ENCODE measurements around the gene PDZK1IP1.

The PDZK1IP1 gene, protein sequence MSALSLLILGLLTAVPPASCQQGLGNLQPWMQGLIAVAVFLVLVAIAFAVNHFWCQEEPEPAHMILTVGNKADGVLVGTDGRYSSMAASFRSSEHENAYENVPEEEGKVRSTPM

DNA sequence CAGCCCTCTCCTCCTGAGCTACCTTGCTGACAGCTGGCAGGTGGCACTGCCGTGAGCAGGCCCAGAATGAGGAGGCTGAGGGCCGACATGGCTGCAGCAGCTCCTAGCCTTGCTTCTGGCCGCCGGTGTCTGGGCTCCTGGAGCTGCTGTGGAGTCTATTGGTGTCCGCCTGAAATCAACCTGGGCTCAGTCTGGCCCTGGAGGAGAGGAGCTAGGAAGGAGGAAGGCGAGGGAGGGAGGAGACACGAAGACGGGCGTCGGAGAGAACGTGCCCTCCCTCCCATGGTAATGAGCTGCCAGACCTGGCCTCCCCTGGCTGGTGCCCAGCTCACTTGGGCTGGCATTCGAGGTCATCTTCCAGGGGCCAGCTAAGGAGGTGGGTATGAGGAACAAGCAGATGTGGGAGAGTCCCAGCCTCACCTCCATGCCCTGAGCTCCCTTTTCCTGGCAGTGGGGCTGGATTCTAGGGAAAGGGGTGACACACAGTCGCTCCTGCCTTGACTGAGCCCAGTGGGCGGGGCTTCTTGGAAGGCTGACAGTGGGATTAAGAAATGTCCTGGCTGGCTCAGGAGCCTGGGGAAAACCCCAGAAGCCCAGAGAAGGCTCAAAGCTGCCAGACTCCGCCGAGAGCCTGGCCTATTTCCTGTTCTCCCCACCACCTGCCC is at the start of gene PDZK1IP1:
Gene PDZK1IP1 (minus strand): TSS at position 193 of the 665 bp plus-strand sequence. CDS start 104 bp downstream, at position 89.
- DNase-seq (ENCODE audit: low read depth): no peak

DNA sequence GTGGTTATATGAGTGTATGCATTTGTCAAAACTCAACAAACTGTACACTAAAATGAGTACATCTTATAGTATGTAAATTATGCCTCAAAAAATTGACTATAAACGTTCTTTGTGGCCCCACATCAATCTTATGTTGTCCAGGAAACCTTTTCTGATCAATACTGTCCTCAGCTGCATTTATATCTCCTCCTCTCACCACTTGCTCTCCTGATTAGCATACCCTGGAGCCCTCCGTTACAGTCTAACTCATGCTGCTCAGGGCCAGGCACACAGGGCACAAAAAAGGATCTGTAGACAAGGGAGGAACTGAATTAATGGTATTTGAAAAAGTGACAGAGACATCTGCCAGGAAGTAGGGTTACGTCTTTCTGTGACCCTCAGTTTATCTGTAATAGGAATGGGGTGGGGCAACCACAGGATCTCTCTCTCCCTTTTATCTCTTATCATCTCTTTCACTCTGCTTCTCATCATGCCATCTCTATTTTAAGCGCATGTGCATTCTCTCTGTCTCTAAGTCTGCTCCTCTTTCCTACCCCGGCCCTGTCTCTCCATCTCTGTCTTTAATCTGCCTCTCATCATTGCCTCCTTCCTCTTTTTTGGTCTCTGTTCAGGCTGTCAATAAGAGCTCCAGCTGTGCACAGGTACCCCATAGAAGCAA is 49.2 kb upstream of the PDZK1IP1 start:
- no peak for DNase-seq (ENCODE audit: low read depth)

DNA sequence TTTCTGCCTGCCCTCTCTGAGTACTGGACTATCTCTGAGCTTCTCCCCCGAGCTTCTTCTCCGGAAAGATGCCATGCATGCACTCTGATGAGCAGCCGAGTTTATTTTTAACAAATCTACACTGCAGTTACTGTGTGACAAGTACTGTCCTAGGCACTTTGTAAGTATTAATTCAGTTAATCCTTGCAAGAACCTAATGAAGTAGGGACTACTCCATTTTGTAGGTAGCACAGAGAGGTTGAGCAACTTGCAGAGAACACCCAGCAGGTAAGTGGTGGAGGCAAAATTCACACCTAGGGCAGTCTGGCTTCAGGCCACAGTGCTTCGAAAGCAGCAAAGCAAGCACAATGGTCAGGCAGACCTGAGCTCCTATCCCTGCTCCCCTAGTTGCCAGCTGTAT is 46.0 kb upstream of the PDZK1IP1 start:
- DNase-seq (ENCODE audit: low read depth): no peak

DNA sequence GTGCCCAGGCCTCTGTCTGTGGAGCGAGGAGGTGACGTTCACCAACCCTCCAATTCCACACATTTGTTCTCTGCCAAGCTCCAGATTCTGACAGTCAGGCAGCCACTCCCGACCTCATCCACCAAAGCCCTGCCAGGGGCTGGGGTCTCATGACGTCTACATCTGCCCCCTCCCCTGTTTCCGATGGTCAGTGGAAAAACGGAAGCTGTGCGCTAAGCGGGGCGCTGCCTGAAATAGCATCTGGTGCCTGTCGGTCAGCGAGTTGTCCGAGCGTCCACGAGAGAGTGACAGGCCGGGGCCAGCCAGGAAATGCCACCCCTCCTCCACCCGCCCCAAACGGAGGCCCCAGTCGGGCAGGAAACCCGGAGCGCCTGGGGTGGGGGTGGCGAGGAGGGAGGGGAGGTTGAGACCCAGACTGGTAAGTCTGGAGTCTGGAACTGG is 45.4 kb upstream of the PDZK1IP1 start:
- no peak for DNase-seq (ENCODE audit: low read depth)

DNA sequence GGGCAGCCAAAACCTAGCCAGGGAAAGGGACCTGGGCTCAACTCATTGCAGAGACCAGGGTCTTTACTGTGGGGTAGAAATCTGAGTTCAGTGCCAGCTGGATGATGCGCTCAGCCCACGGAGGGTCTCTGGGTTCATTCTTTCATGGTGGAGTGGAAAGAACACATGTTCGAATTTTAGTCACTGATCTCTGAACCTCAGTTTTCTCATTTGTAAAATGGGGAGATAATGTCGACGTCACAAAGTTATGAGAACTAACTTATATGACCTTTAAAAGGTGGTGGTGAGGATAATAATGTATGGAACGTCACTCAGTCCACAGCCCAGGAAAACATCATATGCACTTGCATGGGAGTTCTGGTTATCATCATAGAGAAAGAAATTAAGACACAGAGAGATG is 43.4 kb upstream of the PDZK1IP1 start:
- no peak for DNase-seq (ENCODE audit: low read depth)

DNA sequence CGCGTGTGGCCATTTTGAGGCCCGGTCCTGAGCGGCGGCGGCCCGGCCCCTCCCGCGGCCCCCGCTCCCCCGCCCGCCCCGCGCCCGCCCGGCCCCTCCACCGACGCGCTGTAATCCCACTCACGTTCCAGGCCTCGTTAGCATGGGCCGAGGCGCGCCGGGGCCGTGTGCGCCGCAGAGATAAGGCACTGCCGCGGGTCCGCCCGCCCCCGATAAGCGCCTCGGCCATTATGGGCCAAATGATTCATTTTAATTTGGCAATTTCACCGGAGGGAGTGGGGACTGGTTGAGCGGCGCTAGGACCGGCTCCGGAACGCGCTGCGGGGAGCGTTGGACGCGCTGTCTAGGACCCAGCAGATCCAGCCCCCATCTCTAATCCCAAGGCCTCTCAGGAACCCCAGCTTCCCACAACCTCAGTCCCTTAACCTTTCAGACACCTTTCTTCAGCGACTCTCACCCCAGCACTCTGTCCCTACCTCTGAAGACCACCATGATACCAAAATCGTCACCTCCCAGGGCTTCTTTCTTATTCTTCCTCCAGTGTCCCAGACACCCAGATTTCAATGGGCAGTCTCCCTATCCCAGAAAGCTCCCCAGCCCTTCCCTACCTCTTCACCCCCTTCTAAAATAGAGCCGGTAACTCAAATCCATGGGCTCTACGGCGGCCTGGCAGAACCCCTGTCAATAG is 42.5 kb upstream of the PDZK1IP1 start, which contains the start of gene TAL1:
Gene TAL1 (minus strand): TSS at position 39 of the 688 bp plus-strand sequence. CDS start 6,337 bp downstream, outside the sequence.
- DNase-seq (ENCODE audit: low read depth): no peak

DNA sequence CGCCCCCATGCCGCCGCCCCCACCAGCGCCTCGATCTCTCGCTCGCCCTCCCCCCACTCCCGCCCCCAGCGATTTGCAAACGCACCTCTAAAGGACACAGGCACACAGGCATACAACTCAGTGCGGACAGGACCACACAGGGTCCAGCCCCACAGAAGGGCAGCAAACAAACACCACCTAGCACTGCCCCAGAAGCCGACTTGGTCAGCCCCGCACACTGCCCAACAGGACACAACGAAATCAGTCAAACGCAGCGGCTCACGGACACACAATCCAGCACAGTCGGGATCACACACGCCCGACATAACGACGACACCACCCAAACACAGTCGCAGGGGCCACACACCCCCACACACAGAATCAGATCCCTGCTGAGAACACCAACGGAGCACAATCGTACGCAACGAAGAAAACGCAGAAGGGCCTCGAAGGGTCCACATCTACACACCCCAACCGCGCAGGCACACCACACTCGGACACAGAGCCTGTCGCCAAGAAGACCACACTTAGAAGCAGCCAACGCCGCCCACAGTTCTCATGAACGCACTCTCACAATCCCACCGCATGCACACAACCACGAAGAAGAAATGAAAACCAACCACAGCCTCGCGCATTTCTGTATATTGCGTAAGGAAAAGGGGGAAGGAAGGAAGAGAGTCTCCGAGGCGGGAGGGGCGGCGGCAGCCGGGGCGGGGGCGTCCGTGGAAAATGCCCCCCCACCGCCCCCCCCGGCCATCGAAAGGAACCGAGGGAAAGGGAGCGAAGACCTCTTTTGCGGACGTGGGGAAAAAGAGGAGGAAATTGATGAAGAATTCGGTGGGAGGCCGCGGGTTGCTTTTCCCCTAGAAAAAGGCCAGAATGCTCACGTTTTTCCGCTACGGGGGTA is 41.7 kb upstream of the PDZK1IP1 start:
- no peak for DNase-seq (ENCODE audit: low read depth)

DNA sequence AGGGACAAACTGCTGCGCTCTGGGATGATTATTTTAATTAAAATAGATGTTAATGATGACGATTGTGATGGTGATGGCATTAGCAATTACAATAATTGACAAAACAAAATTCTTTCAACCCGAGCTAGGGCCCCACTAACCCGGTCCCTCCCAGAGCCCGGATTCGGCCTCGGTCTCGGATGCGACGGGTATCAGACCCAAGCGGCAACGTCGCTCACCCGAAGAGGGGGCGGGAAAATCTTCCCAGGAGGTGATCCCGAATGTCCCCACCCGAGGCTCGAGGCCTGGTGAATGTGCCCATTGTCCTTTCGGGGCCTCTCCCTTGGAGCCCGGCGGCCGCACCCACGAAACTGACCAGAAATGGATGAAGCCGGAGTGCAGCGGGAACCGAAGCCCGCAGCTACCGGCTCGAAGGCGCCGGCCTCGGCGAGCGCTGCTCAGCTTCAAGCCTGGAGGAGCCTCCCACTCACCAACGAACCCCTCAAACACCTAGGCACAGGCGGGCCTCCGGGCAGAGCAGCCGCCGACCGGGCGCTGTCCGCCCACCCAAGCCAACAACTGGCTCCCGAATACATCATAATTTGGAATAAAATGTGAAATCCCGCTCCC is 41.0 kb upstream of the PDZK1IP1 start:
- no peak for DNase-seq (ENCODE audit: low read depth)

DNA sequence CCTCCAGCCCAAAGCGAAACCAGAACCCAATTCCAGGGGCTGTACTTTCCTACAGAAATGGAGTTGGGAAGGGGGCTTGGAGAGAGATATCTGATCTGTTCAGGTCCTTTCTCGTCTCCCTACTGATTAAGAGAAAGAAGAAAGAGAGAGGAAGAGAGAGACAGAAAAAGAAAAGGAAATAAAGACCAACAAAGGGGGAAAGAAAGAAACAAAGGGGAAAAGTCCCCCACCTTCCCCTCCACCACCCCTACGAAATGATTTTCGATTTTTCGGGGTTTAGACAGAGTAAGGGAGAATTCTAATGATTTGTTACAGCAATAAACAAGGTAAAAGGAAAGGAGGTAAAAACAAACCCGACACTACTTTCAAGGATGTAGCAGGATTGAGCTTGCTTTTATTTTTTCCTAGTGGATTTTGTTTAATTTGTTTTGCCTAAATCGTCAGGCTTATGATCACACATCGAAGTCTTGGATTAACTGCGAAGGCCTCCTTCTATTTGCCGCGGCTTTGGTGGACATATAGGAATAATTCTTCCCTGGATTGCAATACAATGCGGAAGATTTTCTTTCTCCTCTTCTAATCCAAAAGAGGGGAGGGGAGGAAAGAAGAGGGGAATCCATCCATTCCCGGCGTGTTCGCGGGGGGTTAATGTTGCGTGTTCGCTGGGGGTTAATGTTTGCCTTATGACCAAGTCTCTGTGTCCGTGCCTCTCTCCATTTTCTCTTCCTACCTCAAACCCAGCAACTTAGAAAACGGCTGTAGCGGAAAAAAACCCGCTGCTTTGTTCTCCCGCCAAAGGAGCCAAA is 40.3 kb upstream of the PDZK1IP1 start:
- no peak for DNase-seq (ENCODE audit: low read depth)

DNA sequence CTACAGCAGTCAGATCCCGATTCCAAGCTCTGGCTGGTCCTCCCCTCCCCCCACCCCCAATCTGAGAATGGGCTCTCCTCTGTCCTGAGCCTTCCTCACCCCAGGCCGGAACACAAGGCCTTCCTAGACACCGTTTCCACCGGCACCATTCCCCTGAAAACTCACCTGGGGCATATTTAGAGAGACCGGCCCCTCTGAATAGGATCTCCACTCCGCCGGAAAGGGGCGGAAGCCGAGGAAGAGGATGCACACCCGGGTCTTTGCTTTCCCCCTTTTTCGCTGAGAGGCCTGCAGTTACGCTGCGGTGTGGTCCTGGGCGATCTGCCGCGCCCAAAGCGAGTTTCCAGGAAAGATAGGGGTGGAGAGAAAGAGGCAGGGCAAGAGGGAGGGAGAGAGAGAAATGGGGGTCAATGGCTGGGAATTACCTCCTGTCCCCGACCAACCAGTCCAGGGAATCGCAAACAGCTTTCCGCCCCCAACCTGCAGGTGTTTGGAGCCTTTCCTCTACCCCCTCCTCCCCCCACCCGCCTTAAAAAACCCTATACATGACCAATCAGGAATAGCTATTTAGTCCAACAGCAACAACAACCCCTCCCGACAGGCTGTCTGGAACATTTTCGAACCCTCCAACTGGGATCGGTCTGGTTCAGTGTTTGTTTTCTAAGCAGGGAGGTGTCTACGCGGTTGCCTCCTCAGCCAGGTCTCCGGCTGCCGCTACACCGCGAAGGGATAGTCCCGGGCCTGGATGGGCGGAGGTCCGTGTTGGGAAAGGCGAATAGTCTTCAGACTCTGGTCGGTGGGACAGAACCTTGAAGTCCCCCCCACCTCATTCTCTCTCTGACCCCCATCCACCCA is 39.4 kb upstream of the PDZK1IP1 start:
- no peak for DNase-seq (ENCODE audit: low read depth)

DNA sequence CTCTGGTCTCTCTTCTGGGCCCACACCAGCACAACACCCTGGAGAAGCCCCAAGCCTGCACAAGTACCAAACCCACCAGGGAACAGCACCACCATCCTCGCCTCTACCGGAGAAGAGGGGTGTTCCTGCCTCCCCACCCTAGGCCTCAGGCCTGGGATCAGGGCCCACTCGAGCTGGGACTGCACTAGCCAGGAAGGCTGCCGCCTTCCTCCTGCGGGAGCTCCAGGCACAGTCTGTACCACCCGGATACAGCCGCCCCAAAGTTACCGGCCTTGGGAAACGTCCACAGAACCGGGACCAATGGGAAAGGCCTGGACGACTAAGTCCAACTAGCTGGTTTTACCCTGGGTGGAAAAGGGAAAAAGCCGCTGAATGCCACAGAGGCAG is 38.8 kb upstream of the PDZK1IP1 start:
- no peak for DNase-seq (ENCODE audit: low read depth)

DNA sequence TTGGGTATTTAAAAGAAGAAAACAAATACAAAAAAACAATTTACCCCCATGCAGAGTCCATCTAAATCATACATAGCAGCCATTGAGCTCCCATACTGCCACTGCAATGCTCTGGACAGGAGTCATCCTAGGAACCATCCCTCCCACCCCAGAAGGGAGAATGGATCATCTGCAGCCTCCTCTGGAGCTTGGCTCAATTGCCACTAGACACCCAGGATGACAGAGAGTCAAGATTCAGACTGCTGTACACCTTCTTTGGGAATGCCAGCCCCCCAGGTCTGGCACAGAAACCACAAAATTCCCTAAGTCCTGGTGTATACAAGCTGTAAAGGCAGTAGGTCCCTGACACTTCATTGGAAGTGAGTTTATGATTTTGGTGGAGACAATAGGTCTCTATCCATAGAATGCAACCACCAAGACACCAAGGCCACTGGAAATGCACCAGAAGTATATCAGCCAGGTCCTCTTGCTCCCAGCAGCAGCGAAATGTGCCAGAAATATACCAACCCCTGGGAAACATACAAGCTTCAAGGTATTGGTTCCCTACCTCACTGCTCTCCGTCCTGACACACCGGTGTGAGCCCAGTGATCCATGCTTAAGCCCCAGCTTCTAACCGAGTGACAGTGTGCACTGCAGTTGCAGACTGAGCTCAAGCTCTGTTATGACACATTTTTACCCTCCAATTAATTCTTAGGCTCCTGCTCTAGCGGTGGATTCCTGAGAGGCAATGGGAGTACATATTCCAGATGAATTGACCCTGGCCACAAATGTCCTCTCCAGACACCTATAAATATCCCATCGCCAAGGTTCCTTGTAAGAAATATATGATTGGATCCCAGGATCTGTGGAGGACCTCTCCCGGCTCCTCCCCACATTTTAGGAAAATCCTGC is 37.8 kb upstream of the PDZK1IP1 start:
- DNase-seq (ENCODE audit: low read depth): no peak

DNA sequence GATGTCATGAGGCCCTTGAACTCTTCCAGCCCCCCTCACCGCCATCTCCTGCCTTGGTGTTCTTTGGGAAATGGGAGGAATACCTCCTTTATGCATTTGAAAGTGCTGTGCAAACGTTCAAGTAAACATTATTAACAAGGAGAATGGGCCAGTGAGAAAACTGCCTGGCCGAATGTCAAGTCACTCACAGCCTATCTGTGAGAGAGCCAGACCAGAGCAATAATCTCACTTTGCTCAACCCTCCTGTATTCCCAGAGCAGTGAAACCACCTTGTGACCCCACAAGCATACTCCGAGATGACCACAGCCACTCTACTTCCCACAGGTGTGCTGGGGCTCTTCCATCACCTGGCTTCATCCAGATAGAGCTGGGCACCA is 37.0 kb upstream of the PDZK1IP1 start:
- DNase-seq (ENCODE audit: low read depth): no peak

DNA sequence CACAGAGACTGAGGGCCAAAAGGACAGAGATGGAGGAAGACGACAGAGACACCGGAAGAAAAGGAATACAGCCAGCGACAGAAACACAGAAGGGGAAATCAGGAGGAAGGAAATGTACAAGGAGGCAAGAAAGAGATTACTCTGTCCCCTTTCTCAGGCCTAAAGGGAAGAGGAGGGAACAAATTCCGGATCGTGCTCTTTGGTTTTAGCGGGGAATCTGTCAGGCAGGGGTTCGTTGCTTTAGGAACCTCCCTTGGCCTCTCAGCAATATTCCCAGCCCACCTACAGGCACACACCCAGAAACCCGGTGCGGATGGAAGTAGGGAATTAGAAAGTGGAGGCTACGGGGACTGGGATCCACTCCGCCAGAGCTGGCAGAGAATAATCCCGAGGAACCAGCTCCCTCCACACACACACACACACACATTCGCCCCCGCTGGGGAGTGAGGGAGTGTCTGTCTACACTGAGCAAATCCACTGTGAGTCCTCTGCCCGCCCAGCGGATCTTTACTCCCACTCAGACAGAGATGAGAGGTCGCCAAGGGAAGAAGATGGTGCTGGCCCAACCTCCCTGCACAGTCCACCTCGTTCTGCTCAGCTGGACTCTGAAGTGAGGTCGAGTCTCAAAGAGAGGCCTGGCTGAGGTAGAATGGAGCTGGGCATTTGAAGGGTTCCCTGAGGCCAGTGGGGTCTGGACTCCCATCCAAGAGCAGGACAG is 36.4 kb upstream of the PDZK1IP1 start:
- no peak for DNase-seq (ENCODE audit: low read depth)

DNA sequence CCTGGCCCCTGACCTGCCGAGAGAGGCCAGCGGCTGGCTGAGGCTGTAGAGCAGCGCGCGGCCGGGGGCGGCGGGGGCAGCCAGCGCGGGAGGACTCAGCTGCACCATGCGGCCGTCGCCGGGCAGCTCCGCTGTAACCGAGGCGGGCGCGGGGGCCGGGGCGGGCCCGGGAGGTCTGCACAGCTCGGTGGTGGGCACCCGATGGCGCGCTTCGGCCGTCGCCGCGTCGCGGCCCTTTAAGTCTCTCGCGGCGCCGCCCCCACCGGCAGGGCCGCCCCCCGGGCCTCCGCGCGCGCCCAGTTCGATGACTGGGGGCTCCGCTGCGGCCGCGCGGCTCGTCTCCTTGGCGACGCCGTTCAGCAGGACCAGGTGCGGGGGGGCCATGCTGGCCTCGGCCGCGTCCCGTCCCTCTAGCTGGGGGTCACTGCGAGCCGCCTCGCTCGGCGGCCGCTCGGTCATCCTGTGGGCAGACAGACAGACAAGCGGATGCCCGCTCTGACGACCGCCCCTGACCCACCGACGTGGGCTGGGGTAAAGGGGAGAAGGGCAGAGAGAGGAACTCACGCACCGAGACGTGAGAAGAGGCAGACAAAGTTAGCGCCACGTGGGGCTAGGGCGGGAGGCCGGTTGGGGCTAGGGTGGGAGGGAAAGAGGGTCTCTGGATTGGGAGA is 35.7 kb upstream of the PDZK1IP1 start:
- DNase-seq (ENCODE audit: low read depth): no peak

DNA sequence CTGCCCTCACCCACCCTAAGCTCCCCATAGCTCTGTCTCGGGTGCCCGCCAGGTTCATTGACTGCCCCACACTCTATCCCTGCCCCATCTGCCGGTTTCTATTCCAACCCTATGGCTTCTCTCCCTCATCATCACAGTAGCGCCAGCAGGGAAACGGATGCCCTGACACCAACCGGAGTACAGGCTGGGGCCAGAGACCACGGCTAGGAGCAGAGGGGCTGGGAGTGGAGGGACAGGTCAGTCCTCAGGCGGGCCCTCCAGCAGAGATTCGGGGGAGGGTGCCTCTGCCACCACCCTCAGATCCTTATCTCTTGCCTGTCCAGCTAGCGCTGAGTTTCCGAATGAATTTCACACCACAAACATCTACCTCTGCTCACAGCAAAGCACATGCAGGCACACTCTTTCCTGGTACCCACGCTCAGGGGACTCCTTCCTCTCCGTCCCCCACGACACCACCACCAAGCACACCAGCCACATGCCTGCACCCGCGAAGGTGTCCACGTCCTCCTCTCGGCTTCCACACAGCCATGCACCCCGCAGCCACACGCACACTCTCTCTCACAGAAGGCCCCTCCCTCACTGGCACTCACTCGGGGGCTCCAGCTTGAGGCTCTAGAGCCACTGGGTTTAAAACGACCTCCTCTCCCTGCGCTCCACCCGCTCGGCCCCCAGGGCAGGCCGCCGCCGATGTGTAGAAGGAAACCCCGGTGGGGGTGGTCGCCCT is 35.0 kb upstream of the PDZK1IP1 start:
- no peak for DNase-seq (ENCODE audit: low read depth)
